Measurements from ENCODE around the gene MR1.

DNA sequence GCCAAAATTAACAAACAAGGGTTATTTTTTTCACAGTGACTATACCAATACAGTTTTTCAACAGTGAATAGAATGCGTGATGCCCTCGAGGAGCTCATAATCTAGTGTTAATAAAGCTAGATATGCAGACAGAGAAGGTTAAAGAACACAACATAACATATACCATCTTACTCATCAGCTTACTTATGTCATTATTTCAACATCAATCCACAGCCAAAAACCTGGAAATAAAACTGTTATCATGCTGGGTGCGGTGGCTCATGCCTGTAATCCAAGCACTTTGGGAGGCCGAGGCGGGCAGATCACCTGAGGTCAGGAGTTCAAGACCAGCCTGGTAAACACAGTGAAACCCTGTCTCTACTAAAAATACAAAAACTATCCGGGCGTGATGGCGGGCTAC lies 17.2 kb upstream of the MR1 start:
- TF ChIP-seq, protein P1, sequence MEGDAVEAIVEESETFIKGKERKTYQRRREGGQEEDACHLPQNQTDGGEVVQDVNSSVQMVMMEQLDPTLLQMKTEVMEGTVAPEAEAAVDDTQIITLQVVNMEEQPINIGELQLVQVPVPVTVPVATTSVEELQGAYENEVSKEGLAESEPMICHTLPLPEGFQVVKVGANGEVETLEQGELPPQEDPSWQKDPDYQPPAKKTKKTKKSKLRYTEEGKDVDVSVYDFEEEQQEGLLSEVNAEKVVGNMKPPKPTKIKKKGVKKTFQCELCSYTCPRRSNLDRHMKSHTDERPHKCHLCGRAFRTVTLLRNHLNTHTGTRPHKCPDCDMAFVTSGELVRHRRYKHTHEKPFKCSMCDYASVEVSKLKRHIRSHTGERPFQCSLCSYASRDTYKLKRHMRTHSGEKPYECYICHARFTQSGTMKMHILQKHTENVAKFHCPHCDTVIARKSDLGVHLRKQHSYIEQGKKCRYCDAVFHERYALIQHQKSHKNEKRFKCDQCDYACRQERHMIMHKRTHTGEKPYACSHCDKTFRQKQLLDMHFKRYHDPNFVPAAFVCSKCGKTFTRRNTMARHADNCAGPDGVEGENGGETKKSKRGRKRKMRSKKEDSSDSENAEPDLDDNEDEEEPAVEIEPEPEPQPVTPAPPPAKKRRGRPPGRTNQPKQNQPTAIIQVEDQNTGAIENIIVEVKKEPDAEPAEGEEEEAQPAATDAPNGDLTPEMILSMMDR (conservative IDR thresholded peaks at IDR 0.05 in 1 of 2, IDR thresholded peaks at IDR 0.05 in 1 of 2; ENCODE audit: extremely low read depth in 1 of 2, insufficient read depth in 1 of 2, low read depth in 1 of 2, low read length in 2 of 2): no peak
- TF ChIP-seq EZH2 (IDR thresholded peaks at IDR 0.05; ENCODE audit: borderline replicate concordance, low read length): no peak

Measured in mammary epithelial cell (primary cell).